ENCODE data around the gene MAPK8IP3.
A peak's percentile ranks its signal among the peaks of the same experiment; 100 is the strongest.

Gene MAPK8IP3

GRCh38 chr16:1762196-1762878 lies 56.3 kb downstream of the MAPK8IP3 start:
- DNase-seq (ENCODE audit: low read depth in 1 of 2, low spot score in 1 of 2), result no peak

- DNase-seq (ENCODE audit: low read depth in 1 of 2, low spot score in 1 of 2), result no peak
Observed at GRCh38 chr16:1762879-1763520, 57.0 kb downstream of the MAPK8IP3 start.

DNA sequence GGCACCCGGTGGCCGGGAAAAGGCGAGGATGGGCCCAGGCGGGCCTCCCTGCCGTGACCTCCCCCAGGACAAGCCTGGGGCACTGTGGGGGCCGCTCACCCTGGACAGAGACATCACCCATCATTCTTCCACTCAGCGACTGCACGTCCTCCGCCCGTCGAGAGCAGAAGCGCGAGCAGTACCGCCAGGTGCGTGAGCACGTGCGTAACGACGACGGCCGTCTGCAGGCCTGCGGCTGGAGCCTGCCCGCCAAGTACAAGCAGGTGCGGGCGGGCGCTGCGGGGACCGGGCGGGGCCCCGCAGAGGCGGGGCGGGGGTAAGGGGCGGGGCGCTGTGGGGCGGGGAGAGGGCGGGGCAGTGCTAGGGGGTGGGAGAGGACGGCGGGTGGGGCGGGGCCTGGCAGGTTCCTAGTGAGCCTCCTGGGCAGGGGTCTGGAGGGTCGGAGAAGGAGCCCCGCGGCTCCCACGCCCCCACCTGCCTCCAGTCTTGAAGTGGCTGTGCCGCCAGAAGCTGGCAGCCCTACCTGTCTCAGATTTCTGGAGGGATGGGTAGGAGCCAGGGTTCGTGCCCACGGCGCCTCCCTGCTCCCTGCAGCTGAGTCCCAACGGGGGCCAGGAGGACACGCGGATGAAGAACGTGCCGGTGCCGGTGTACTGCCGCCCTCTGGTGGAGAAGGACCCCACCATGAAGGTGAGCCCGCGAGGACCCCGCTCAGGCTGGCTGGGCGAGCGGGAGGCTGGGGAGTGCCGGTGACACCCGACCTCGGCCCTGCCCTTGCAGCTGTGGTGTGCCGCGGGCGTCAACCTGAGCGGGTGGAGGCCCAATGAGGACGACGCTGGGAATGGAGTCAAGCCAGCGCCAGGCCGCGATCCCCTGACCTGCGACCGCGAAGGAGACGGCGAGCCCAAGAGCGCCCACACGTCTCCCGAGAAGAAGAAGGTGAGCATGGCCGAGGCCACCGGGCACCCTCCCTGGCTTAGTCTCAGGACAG lies 57.8 kb downstream of the MAPK8IP3 start:
- no peak for DNase-seq (ENCODE audit: low read depth in 1 of 2, low spot score in 1 of 2)

GRCh38 chr16:1764971-1765370 lies 59.0 kb downstream of the MAPK8IP3 start:
- DNase-seq (ENCODE audit: low read depth in 1 of 2, low spot score in 1 of 2), result no peak

- DNase-seq (ENCODE audit: low read depth in 1 of 2, low spot score in 1 of 2), result no peak
Observed at GRCh38 chr16:1765826-1766225, 59.8 kb downstream of the MAPK8IP3 start.

DNA sequence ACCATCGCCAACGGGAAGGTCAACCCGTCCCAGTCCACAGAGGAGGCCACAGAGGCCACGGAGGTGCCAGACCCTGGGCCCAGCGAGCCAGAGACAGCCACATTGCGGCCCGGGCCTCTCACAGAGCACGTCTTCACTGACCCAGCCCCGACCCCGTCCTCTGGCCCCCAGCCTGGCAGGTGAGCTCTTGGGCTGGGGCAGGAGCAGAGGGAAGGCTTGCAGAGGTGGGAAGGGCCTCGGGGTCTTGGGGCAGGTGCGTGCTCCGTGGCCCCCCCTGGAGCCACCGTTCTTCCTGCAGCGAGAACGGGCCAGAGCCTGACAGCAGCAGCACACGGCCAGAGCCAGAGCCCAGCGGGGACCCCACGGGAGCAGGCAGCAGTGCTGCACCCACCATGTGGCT lies 60.2 kb downstream of the MAPK8IP3 start:
- DNase-seq (ENCODE audit: low read depth in 1 of 2, low spot score in 1 of 2), result no peak

GRCh38 chr16:1766701-1767100 lies 60.7 kb downstream of the MAPK8IP3 start:
- no peak for DNase-seq (ENCODE audit: low read depth in 1 of 2, low spot score in 1 of 2)

- no peak for DNase-seq (ENCODE audit: low read depth in 1 of 2, low spot score in 1 of 2)
Observed at GRCh38 chr16:1767116-1767994, 61.4 kb downstream of the MAPK8IP3 start.

DNA sequence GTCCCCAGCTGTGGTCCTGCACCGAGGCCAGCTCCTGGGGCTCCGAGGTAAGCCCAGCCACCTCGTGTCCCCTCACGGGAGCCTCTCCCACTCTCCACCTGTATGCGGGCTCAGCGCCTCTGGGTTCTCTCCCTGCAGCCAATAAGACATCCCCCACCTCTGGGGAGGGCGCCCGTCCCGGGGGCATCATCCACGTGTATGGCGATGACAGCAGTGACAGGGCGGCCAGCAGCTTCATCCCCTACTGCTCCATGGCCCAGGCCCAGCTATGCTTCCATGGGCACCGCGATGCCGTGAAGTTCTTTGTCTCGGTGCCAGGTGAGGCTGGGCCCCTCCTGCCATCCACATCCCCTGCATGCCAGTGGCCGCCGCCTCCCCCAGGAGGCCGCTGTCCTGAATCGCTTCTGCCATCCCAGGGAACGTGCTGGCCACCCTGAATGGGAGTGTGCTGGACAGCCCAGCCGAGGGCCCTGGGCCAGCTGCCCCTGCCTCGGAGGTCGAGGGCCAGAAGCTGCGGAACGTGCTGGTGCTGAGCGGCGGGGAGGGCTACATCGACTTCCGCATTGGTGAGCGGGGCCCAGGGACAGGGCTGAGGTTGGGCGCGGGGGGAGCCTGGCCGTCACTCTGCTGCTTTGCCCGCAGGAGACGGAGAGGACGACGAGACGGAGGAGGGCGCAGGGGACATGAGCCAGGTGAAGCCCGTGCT lies 62.2 kb downstream of the MAPK8IP3 start:
- DNase-seq (ENCODE audit: low read depth in 1 of 2, low spot score in 1 of 2), result no peak

DNA sequence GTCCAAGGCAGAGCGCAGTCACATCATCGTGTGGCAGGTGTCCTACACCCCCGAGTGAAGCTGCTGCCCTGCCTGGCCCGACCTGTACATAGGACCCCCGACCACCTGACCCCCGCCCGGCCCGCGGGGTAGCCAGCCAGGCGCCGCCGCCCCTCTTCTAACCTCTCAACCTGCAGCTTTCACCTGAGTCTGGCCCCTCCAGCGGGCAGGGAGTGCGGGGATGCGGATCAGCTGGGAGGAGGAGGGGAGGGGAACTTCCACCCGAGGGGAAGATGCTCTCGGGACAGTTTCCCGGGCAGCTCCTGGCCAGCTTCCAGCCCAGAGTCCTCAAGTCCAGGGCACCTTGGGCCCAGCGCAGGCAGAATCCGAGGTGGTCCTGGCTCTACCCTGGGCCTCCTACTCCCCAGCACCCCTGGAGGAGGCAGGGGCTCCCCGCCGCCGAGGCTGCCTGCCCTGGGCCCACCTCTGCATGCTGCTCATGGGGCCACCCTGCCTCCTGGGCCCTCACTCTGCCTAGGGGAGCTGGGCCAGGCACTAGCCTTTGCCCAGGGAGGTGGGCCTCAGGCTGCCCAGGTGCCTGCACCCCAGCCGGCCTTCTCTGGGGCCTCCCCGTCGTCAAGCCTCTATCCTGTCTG lies 62.9 kb downstream of the MAPK8IP3 start:
- DNase-seq (ENCODE audit: low read depth in 1 of 2, low spot score in 1 of 2), result no peak

DNA sequence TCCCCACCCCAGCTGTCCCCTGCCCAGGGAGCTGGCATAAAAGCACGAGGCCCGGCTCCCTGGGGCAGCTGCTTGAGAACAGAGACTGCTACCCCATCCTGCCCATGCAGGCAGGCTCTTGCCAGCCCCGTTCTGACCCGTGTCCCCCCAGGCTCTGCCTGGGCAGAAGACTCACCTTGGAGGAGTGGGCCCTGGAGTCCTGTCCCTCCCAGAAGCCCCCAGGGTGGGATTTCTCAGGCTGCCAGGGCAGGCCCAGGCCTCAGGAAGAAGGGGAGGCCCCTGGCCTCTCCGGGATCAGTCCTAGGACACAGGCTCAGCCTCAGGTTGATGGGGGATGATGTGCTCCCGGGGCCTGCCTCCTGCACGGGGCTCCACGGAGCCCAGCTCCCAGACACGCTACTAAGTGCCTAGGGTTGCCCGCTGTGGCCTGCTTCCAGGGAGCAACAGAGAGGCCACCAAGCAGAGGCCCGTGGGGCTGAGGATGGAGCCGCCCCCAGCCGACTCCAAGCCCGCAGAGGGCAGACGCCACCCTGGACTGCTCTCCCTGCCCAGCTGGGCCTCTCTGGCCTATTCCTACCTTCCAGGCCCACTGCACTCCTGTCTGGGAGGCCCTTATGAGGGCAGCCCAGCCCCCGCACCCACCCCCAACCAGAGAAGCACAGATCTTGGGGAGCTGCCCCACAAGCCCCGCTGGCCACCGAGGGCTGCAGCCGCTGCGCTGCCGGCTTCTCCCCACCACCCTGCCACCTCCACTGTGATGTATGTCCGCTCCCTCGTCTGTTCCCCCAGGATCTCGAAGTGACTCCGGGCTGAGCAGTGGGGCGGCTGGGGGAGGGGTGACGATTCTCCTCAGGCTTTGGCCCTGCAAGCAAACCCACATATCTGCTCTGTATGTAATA lies 63.7 kb downstream of the MAPK8IP3 start:
- no peak for DNase-seq (ENCODE audit: low read depth in 1 of 2, low spot score in 1 of 2)

GRCh38 chr16:1770328-1771187 lies 64.6 kb downstream of the MAPK8IP3 start:
- peak in 1 of 2 donors; percentile 42 for DNase-seq (ENCODE audit: low read depth in 1 of 2, low spot score in 1 of 2)

- peak; percentile 61 to 68 for DNase-seq (ENCODE audit: low read depth in 1 of 2, low spot score in 1 of 2)
Observed at GRCh38 chr16:1771188-1771863, 65.3 kb downstream of the MAPK8IP3 start, which contains the start of gene NME3. Gene NME3 (minus strand): TSS chr16:1771543. CDS start chr16:1771534, 9 bp downstream.

GRCh38 chr16:1771864-1772361 lies 65.9 kb downstream of the MAPK8IP3 start:
- DNase-seq (ENCODE audit: low read depth in 1 of 2, low spot score in 1 of 2), result no peak

DNA sequence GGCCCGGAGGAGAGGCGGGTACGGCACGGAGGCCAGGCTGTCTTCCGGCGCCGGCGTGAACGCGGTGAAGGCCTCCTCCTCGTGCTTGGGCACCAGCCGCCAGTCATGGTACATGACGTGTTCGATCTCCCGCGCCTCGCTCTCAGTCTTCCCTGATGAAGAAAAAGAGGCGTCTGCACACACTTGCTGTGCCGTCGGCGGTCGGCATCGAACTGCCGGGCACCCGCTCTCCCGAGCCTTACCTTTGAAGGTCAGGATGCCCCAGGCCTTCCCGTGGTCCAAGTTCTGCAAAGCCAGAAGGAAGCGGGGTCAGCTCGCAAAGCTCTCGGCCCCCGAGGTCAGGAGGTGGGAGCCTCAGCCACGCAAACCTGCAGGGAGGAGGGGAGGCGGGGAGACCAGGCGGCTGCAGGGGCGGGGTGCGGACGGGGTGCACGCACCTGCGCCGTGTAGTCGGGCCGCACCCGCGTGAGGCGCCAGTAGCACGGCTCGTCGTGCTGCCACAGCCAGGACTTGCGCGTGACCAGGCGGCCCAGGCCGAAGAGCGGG lies 66.4 kb downstream of the MAPK8IP3 start, which contains the start of gene EME2:
Gene EME2, plus strand, starts transcription at position 449 of the 546 bp plus-strand sequence. CDS start 418 bp downstream, outside the sequence.
- peak in 1 of 2 donors; percentile 37 for DNase-seq (ENCODE audit: low read depth in 1 of 2, low spot score in 1 of 2)

Measured in activated T-helper 1 cell treated with anti-CD3 and anti-CD28 coated beads, Interleukin-2, amount 50 U/mL, for 16 hours (primary cell).